Measurements from ENCODE around the gene SRGAP3.

The SRGAP3 gene

GRCh38 chr3:9118222-9118621, 131.2 kb downstream of the SRGAP3 start:
- Histone ChIP-seq H3K9me3 (ENCODE audit: control insufficient read depth, low read depth, low read length) (no peaks in the 10 kb centered on the region), H3K4me3 (ENCODE audit: low read length) (no peak overlapping the region), H3K36me3 (ENCODE audit: control insufficient read depth, low read depth, low read length) (no peaks in the 10 kb centered on the region), H3K4me1 (ENCODE audit: control insufficient read depth, low read depth, low read length) (no peaks in the 10 kb centered on the region), H3K9ac (ENCODE audit: low read length) (no peak overlapping the region), H3K27me3 (ENCODE audit: control insufficient read depth, insufficient read depth, low read length) (no peaks in the 10 kb centered on the region), H3K27ac (ENCODE audit: low read length) (no peak overlapping the region)

GRCh38 chr3:9117220-9117619, 132.2 kb downstream of the SRGAP3 start:
- Histone ChIP-seq H3K27me3 (ENCODE audit: control insufficient read depth, insufficient read depth, low read length) (no peaks in the 10 kb centered on the region), H3K4me3 (ENCODE audit: low read length) (no peak overlapping the region), H3K4me1 (ENCODE audit: control insufficient read depth, low read depth, low read length) (no peaks in the 10 kb centered on the region), H3K9me3 (ENCODE audit: control insufficient read depth, low read depth, low read length) (no peaks in the 10 kb centered on the region), H3K27ac (ENCODE audit: low read length) (no peak overlapping the region), H3K36me3 (ENCODE audit: control insufficient read depth, low read depth, low read length) (no peaks in the 10 kb centered on the region), H3K9ac (ENCODE audit: low read length) (no peak overlapping the region)

- H3K9me3 ChIP-seq (ENCODE audit: control insufficient read depth, low read depth, low read length), result no peaks in the 10 kb centered on the region
- no peaks in the 10 kb centered on the region for H3K36me3 ChIP-seq (ENCODE audit: control insufficient read depth, low read depth, low read length)
- no peaks in the 10 kb centered on the region for H3K27me3 ChIP-seq (ENCODE audit: control insufficient read depth, insufficient read depth, low read length)
- H3K4me3 ChIP-seq (ENCODE audit: low read length), result no peak overlapping the region
- no peaks in the 10 kb centered on the region for H3K4me1 ChIP-seq (ENCODE audit: control insufficient read depth, low read depth, low read length)
- H3K27ac ChIP-seq (ENCODE audit: low read length), result no peak overlapping the region
- H3K9ac ChIP-seq (ENCODE audit: low read length), result no peak overlapping the region
Measured at GRCh38 chr3:9116336-9116735, 133.1 kb downstream of the SRGAP3 start.

- Histone ChIP-seq H3K9ac (ENCODE audit: low read length) (no peak overlapping the region), H3K36me3 (ENCODE audit: control insufficient read depth, low read depth, low read length) (no peaks in the 10 kb centered on the region), H3K4me1 (ENCODE audit: control insufficient read depth, low read depth, low read length) (no peaks in the 10 kb centered on the region), H3K27ac (ENCODE audit: low read length) (no peak overlapping the region), H3K27me3 (ENCODE audit: control insufficient read depth, insufficient read depth, low read length) (no peaks in the 10 kb centered on the region), H3K4me3 (ENCODE audit: low read length) (no peak overlapping the region), H3K9me3 (ENCODE audit: control insufficient read depth, low read depth, low read length) (no peaks in the 10 kb centered on the region)
Measured at GRCh38 chr3:9115336-9115735, 134.1 kb downstream of the SRGAP3 start.

GRCh38 chr3:9113040-9113439, 136.4 kb downstream of the SRGAP3 start:
- H3K4me3 ChIP-seq (ENCODE audit: low read length), result no peak overlapping the region
- no peak overlapping the region for H3K27ac ChIP-seq (ENCODE audit: low read length)
- no peaks in the 10 kb centered on the region for H3K36me3 ChIP-seq (ENCODE audit: control insufficient read depth, low read depth, low read length)
- no peaks in the 10 kb centered on the region for H3K27me3 ChIP-seq (ENCODE audit: control insufficient read depth, insufficient read depth, low read length)
- H3K9ac ChIP-seq (ENCODE audit: low read length), result no peak overlapping the region
- H3K9me3 ChIP-seq (ENCODE audit: control insufficient read depth, low read depth, low read length), result no peaks in the 10 kb centered on the region
- H3K4me1 ChIP-seq (ENCODE audit: control insufficient read depth, low read depth, low read length), result no peaks in the 10 kb centered on the region

- Histone ChIP-seq H3K27ac (ENCODE audit: low read length) (no peak overlapping the region), H3K4me1 (ENCODE audit: control insufficient read depth, low read depth, low read length) (no peaks in the 10 kb centered on the region), H3K9me3 (ENCODE audit: control insufficient read depth, low read depth, low read length) (no peaks in the 10 kb centered on the region), H3K27me3 (ENCODE audit: control insufficient read depth, insufficient read depth, low read length) (no peaks in the 10 kb centered on the region), H3K4me3 (ENCODE audit: low read length) (no peak overlapping the region), H3K9ac (ENCODE audit: low read length) (no peak overlapping the region), H3K36me3 (ENCODE audit: control insufficient read depth, low read depth, low read length) (no peaks in the 10 kb centered on the region)
Measured at GRCh38 chr3:9111866-9112265, 137.6 kb downstream of the SRGAP3 start.

GRCh38 chr3:9111417-9111816, 138.0 kb downstream of the SRGAP3 start:
- Histone ChIP-seq H3K27ac (ENCODE audit: low read length) (no peak overlapping the region), H3K36me3 (ENCODE audit: control insufficient read depth, low read depth, low read length) (no peaks in the 10 kb centered on the region), H3K4me3 (ENCODE audit: low read length) (no peak overlapping the region), H3K27me3 (ENCODE audit: control insufficient read depth, insufficient read depth, low read length) (no peaks in the 10 kb centered on the region), H3K9me3 (ENCODE audit: control insufficient read depth, low read depth, low read length) (no peaks in the 10 kb centered on the region), H3K9ac (ENCODE audit: low read length) (no peak overlapping the region), H3K4me1 (ENCODE audit: control insufficient read depth, low read depth, low read length) (no peaks in the 10 kb centered on the region)

GRCh38 chr3:9110802-9111201, 138.6 kb downstream of the SRGAP3 start:
- H3K27ac ChIP-seq (ENCODE audit: low read length), result no peak overlapping the region
- peaks cover under 1% of the 10 kb centered on the region for H3K4me1 ChIP-seq (ENCODE audit: control insufficient read depth, low read depth, low read length)
- no peak overlapping the region for H3K4me3 ChIP-seq (ENCODE audit: low read length)

GRCh38 chr3:9110316-9110715, 139.1 kb downstream of the SRGAP3 start:
- Histone ChIP-seq H3K27ac (ENCODE audit: low read length) (no peak overlapping the region), H3K4me3 (ENCODE audit: low read length) (no peak overlapping the region), H3K9me3 (ENCODE audit: control insufficient read depth, low read depth, low read length) (no peaks in the 10 kb centered on the region), H3K36me3 (ENCODE audit: control insufficient read depth, low read depth, low read length) (no peaks in the 10 kb centered on the region), H3K9ac (ENCODE audit: low read length) (no peak overlapping the region), H3K27me3 (ENCODE audit: control insufficient read depth, insufficient read depth, low read length) (no peaks in the 10 kb centered on the region), H3K4me1 (ENCODE audit: control insufficient read depth, low read depth, low read length) (peaks cover 5% of the 10 kb centered on the region)

More at GRCh38 chr3:9110802-9111201, 138.6 kb downstream of the SRGAP3 start:
- Histone ChIP-seq H3K36me3 (ENCODE audit: control insufficient read depth, low read depth, low read length) (no peaks in the 10 kb centered on the region), H3K27me3 (ENCODE audit: control insufficient read depth, insufficient read depth, low read length) (no peaks in the 10 kb centered on the region), H3K9ac (ENCODE audit: low read length) (no peak overlapping the region), H3K9me3 (ENCODE audit: control insufficient read depth, low read depth, low read length) (no peaks in the 10 kb centered on the region)

GRCh38 chr3:9109568-9109914, 139.9 kb downstream of the SRGAP3 start:
- peaks cover 9% of the 10 kb centered on the region for H3K4me1 ChIP-seq (ENCODE audit: control insufficient read depth, low read depth, low read length)
- no peaks in the 10 kb centered on the region for H3K27me3 ChIP-seq (ENCODE audit: control insufficient read depth, insufficient read depth, low read length)
- H3K4me3 ChIP-seq (ENCODE audit: low read length), result no peak overlapping the region
- no peak overlapping the region for H3K27ac ChIP-seq (ENCODE audit: low read length)
- no peaks in the 10 kb centered on the region for H3K36me3 ChIP-seq (ENCODE audit: control insufficient read depth, low read depth, low read length)
- no peak overlapping the region for H3K9ac ChIP-seq (ENCODE audit: low read length)
- H3K9me3 ChIP-seq (ENCODE audit: control insufficient read depth, low read depth, low read length), result no peaks in the 10 kb centered on the region

GRCh38 chr3:9108876-9109567, 140.4 kb downstream of the SRGAP3 start:
- Histone ChIP-seq H3K27me3 (ENCODE audit: control insufficient read depth, insufficient read depth, low read length) (no peaks in the 10 kb centered on the region), H3K4me1 (ENCODE audit: control insufficient read depth, low read depth, low read length) (peaks cover 9% of the 10 kb centered on the region), H3K27ac (ENCODE audit: low read length) (no peak overlapping the region), H3K4me3 (ENCODE audit: low read length) (no peak overlapping the region), H3K9me3 (ENCODE audit: control insufficient read depth, low read depth, low read length) (no peaks in the 10 kb centered on the region), H3K9ac (ENCODE audit: low read length) (no peak overlapping the region), H3K36me3 (ENCODE audit: control insufficient read depth, low read depth, low read length) (no peaks in the 10 kb centered on the region)

- no peak overlapping the region for H3K9ac ChIP-seq (ENCODE audit: low read length)
- no peaks in the 10 kb centered on the region for H3K9me3 ChIP-seq (ENCODE audit: control insufficient read depth, low read depth, low read length)
- no peaks in the 10 kb centered on the region for H3K27me3 ChIP-seq (ENCODE audit: control insufficient read depth, insufficient read depth, low read length)
- no peak overlapping the region for H3K27ac ChIP-seq (ENCODE audit: low read length)
- no peaks in the 10 kb centered on the region for H3K36me3 ChIP-seq (ENCODE audit: control insufficient read depth, low read depth, low read length)
- H3K4me3 ChIP-seq (ENCODE audit: low read length), result no peak overlapping the region
- peaks cover 20% of the 10 kb centered on the region for H3K4me1 ChIP-seq (ENCODE audit: control insufficient read depth, low read depth, low read length)
Measured at GRCh38 chr3:9107738-9108137, 141.7 kb downstream of the SRGAP3 start.
